Measurements from ENCODE around the gene CLASRP.

GRCh38 chr19:45110851-45111266, 72.0 kb downstream of the CLASRP start:
- TF ChIP-seq CTCF (IDR thresholded peaks at IDR 0.05 in 4 of 5, conservative IDR thresholded peaks at IDR 0.05 in 1 of 5), result no peak
- TF ChIP-seq POLR2A (IDR thresholded peaks at IDR 0.05), result no peak

Measured in gastrocnemius medialis (tissue), 4 donors.